NCI-H524 (cell line): Measurements from ENCODE around the gene THRSP.
"Not testable (repeated sequence)": the region's sequence is repeated elsewhere in the genome, so short reads cannot be mapped to it uniquely, and the experiment has no call there.

ENCODE experiments used
- DNase-seq, 2 experiments: peaks; one replicate each; lab custom pipeline; 2025; lab: John Stamatoyannopoulos, UW

The THRSP gene

DNA sequence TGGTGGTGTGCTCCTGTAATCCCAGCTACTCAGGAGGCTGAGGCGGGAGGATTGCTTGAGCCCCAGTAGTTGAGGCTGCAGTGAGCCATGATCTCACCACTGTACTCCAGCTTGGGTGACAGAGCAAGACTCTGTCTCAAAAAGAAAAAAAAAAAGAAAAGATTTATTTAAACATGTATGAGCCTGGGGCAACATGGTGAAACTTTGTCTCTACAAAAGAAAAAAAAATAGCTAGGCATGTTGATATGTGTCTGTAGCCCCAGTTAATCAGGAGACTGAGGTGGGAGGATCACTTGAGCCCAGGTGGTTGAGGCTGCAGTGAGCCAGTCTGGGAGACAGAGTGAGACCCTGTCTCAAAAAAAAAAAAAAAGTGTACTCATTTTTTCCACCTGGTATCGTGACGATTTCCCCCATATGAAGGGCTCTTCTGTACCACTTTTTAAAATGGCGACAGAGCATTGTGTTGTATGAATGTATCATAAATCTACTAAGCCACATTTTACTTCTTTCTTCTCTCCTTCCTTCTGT is 24.2 kb upstream of the THRSP start:
- no peak for DNase-seq

DNA sequence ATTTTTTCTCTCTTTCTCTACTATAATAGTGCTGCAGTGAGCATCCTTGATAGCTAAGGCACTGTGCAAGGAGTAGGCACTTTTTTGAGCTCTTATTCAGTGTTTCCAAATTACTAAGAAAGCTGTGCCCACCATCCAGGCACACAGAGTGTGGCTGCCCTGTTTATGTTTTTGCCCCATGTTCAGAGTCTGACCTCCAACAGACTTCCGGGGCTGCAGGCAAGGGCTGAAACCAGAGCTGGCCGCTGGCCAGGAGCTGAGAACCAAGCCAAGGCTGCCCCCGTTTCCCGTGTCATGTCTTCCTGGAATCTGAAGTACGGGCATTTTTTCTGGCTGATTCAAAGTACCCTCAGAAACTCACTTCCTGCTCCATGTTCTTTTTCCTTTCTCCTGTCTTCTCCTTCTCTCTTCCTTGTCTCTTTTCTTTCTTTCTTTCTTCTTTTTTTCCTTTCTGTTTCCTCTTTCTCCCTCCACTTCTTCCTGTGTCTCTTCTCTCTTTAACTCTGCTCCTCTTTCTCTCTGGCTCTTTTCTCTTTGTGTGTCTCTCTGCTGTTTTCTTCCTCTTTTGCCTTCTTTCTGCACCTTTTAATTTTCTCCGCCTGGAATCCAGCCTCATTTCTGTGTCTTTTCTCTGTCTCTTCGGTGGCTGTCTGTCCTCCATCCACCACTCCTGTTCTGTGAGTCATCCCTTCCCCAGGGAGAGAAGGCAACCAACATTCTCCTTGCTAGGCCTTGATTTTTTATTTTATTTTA is 23.6 kb upstream of the THRSP start:
- peak; percentile 8 to 40 for DNase-seq

DNA sequence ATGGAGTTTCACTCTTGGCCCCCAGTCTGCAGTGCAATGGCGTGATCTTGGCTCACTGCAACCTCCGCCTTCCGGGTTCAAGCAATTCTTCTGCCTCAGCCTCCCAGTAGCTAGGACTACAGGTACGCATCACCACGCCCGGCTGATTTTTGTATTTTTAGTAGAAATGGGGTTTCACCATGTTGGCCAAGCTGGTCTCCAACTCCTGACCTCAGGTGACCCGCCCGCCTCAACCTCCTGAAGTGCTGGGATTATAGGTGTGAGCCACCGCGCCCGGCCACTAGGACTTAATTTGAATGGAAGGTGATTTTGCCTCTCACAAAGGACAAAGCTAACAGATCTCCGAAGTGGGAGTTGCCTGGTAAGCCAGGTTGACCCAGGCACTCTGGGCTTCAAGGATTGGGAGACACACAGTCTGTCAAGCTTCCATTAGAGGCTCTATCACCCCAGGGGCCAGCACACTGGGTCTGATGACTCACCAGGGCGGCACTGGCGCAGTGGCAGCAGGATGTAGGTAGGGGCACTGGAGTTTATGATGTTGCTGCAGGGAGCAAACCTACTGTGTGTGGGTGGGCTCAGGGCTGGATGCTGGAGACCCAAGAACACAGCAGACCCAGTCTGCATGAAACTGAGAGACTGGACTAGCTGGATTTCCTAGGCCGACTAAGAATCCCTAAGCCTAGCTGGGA is 22.8 kb upstream of the THRSP start:
- DNase-seq, result no peak

DNA sequence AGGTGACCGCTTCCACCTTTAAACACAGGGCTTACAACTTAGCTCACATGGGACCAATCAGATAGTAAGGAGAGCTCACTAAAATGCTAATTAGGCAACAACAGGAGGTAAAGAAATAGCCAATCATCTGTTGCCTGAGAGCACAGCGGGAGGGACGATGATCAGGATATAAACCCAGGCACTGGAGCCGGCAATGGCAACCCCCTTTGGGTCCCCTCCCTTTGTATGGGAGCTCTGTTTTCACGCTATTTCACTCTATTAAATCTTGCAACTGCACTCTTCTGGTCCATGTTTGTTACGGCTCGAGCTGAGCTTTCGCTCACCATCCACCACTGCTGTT is 22.3 kb upstream of the THRSP start:
- not testable (repeated sequence) for DNase-seq

DNA sequence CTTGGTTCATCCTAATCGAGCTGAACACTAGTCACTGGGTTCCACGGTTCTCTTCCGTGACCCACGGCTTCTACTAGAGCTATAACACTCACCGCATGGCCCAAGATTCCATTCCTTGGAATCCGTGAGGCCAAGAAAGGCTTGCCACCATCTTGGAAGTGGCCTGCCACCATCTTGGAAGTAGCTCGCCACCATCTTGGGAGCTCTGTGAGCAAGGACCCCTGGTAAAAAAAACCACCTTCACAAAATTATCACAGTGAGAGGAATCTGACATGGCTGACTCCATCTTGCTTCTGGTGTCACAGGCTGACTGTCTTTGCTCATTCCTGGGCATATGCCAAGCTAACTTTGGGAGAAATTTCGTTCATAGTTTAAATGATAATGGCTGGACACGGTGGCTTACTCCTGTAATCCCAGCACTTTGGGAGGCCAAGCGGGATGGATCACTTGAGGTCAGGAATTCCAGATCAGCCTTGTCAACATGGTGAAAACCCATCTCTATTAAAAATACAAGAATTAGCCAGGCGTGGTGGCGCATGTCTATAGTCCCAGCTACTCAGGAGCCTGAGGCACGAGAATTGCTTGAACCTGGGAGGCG is 21.7 kb upstream of the THRSP start:
- DNase-seq, result no peak

DNA sequence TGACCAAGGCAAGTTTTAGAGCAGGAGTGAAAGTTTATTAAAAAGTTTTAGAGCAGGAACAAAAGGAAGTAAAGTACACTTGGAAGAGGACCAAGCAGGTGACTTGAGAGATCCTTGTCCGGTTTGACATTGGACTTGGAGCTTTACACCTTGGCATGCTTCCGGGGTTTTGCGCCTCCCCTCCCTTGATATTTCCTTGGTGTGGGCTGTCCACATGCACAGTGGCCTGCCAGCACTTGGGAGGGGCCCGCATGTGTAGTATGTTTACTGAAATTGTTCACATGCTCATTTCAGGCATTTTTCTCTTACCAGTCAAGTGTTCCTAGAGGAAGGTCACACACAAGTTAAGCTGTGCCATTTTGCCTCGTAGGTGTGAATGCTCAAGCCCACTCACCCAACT is 19.0 kb upstream of the THRSP start:
- DNase-seq, result no peak

DNA sequence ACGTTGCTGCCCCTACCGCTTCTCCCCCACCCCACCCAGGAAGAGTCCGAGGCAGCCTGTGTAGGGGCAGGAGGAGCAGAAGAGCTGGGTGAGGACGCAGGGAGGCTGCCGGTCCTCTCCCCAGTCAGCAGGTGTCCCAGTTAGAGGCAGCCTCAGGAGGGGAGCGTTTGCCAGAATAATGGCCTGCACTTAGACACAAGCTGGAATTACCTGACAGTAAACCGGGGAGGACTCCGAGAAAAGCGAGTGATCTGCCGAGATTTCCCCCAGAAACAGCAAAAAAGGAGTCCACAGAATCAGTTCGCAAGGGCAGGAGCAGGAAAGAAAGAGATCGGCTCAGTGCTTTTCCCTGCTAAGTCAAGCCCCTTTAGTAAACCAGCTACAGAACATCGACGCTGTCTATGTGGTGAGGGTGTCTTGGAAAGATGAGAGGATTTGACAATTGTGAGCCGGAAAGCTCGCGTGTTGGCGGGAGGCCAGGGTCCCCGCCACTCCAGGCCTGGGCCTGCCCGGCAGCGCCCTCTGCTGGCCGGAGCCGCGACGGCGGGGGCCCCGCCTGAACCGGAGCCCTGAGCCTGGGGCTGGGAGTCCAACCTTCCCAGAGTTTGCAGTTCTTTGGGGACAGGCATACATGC is 17.7 kb upstream of the THRSP start:
- DNase-seq, result peak; percentile 57 to 85

DNA sequence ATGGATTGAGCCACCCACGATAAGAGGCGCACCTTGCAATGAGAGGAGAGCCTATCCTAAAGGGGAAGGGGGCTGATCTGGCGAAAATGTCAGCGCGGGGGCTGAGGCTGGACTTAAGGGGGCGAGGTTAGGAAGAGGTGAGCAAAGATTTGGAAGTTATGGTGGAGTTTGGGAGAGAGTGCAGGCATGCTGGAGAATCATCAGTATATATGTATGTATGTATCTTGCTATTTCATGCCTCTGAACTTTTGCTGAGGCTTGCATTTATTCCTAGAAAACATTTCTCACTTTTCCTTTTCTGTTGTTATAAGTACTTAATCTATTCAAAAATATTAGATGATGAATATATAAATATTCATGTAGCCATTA is 17.2 kb upstream of the THRSP start:
- no peak for DNase-seq

DNA sequence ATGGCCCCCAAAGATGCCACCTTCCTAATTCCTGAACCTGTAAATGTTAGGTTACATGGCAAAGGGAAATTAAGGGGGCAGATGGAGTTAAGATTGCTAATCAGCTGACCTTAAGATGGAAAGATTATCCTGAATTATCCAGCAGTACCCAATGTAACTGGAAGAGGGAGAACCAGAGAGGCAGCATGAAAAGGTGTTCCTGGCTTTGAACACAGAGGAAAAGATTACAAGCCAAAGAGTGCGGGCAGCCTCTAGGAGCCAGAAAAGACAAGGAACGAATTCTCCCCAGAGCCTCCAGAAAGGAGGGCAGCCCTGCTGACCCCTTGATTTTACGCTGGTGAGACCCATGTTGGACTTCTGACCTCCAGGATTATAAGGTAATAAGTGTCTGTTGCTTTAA is 15.1 kb upstream of the THRSP start:
- peak; percentile 32 to 84 for DNase-seq

DNA sequence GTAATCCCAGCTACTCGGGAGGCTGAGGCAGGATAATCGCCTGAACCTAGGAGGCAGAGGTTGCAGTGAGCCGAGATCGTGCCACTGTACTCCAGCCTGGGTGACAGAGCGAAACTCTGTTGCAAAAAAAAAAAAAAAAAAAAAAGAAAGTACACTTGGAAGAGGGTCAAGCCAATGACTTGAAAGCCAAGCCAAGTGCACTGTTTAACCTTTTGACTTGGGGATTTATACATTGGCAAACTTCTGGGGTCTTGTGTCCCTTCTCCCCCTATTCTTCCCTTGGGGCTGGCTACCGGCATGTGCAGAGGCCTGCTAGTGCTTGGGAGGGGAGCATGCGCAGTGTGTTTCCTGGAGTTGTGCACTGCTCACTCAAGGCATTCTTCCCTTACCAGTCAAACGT is 14.3 kb upstream of the THRSP start:
- DNase-seq, result no peak

DNA sequence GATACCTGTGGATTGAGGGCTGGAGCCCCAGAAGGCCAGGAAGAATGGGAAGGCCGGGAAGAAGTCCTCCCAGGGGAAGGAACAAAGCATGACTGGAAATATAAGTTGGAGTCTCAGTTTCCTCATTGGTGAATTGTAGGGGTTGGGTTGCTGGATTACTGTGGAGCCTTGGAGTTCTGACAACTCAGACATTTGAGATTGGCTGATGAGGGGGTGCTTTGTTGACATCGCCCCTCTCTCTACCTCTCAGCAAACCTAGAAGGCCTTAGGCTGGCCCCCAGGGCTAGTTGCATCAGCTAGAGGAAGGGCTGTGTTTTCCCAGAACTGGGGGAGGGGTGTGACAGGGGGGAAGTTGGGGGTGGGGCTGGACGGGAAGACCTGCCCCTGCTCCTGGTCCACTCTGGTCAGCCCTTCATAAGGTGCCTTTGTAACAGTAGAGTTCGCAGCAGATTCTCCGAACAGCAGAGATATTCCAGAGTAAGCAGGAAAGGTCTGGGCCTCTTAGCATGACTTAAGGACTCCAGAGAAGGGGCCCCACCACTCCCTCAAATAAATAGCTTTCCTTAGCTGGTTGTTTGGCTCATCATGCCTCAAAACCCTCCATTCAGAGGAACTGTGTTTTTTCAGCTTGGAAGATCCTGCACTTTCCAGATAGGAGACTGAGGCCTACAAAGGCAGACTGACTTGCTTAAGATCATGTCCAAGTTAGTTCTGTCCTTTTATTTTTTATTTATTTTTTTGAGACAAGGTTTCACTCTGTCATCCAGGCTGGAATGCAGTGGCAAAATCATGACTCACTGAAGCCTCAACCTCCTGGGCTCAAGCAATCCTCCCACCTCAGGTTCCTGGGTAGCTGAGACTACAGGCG is 12.5 kb upstream of the THRSP start:
- DNase-seq, result no peak

DNA sequence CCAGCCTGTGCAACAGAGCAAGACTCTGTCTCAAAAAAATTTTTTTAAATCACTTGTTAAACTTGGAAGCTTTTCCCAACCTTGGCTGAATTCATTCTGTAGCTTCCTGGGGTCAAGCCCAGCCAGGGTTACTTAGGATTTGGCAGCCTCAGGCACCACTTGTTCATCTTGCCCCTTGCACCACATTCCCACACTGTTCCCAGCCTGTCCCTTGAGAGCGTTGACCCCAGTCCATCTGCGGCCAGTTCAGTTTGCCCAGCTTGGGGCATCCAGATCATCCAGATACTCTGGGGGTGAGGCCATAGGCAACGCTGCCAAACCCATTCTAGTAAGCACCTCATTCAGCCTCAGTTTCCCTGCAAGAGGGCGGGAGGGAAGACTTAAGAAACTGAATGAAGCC is 8.7 kb upstream of the THRSP start:
- DNase-seq, result no peak

DNA sequence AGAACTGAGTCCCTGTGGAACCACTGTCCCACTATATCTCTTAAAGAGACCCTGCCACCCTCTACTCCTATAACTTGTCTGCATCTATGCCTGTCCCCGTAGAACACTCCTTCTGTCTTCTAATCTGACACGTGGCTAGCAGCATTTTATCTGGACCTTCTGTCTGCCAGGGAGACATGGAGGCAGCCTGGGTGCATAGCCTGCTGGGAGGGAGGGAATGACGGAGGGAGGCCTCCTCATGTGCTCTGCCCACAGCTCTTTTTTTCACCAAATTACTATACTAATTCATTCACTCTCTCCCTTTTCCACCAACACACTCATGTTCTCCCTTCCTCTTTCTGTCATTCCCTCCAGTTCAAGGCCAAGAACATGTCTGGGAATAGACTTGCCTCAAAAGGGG is 7.6 kb upstream of the THRSP start:
- no peak for DNase-seq

DNA sequence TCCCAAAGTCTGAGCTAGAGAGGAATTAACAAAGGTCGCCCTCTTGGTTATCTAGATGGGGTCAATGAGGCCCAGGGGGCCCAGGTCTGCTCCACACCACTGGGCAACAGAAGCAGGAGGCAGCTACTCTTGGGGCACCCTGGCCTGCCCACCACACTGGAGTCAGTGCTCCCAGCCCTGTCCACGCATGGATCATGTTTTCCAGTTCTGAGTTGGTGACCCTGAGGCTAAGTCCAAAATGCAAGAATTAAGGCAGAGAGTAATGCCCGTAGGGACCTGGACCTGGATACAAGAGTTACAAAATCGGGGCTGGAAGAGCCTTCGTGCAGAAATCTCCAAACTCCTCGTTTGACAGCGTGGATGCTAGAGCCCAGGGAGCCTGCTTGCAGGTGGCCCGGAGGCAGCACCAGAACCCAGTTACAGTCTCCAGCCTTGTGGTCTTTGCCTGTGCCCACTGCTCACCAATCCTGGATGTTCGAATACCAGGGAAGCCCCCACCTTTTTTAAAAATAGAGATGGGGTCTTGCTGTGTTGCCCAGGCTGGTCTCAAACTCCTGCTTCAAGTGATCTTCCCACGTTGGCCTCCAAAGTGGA is 6.1 kb upstream of the THRSP start:
- no peak for DNase-seq

DNA sequence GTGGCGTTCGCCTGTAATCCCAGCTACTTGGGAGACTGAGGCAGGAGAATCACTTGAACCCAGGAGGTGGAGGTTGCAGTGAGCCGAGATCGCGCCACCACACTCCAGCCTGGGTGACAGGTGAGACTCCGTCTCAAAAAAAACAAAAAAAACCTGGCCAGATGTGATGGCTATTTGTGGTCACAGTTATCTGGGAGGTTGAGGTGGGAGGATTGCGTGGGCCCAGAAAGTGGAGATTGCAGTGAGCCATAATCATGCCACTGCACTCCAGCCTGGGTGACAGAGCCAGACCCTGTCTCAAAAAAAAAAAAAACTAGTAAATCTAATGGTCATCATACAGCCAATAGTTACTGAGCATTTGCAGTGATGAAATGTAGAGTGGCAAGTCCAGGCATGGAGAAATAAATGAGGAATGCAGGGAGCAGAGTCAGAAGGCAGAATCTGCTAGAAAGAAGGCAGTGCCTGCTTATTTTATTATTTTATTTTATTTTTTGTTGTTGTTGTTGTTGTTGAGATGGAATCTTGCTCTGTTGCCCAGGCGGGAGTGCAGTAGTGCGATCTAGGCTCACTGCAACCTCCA is 3.8 kb upstream of the THRSP start:
- not testable (repeated sequence) for DNase-seq

DNA sequence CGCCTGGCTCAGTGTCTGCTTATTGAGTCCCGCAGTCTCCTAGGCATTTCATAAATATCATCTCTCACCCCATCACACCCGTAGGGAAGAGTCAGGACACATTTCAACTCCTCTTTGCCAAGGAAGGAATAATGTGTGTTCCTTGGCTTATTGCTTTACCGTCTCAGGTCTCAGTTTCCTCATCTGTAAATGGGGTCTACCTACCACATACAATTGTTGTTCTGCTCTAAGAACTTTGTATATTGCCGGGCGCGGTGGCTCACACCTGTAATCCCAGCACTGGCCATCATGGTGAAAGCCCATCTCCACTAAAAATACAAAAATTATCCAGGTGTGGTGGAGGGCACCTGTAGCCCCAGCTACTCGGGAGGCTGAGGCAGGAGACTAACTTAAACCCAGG is 3.1 kb upstream of the THRSP start:
- no peak for DNase-seq

DNA sequence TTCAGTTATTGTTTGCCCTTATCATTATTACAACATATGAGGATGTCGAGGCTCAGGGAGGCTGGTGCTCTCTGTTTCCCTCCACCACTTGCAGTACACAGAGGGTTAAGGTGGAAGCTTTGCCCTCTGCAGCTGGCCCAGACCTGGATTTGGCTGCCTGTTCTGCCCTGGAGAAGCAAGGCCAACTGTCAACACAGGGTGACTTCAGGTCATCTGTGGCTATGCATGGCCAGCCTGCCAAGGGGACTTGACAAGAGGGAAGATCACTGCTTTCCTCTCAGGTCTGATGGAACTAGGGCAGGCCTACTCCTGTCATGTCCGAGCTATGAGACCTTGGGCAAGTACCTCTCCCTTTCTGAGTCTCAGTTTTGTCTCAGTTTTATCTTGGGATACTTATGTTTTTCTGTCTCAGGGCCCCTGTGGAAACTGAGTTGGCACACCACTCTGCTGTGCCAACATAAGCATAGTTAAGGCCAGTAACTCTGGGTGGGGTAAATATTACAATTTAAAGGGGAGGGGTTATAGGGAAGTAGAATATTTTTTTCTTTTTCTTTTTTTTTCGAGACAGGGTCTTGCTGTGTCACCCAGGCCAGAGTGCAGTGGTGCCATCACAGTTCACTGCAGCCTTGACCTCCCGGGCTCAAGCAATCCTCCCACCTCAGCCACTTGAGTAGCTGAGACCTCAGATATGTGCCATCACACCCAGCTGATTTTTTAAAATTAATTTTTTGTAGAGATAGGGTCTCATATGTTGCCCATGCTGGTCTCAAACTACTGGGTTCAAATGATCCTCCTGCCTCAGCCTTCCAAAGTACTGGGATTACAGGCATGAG is 2.4 kb upstream of the THRSP start:
- no peak for DNase-seq

DNA sequence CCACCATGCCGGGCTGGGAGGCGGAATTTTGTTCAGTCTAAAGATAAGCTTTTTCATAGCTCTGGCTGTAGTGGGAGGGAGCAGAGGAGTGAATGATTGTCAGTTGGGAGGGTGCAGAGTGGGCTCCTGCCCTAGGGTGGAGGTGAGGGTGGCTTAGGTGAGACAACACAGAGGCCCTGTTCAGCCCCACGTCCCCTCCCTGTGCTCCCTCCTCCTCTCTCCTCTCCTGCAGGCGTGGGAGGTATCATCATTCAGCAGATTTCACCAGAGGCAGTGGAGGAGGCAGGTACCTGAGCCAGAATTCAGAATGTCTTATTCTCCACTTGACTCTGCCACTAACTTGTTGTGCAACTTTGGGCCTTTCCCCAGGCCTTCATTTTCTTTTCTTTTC is 1.7 kb upstream of the THRSP start:
- DNase-seq, result no peak

DNA sequence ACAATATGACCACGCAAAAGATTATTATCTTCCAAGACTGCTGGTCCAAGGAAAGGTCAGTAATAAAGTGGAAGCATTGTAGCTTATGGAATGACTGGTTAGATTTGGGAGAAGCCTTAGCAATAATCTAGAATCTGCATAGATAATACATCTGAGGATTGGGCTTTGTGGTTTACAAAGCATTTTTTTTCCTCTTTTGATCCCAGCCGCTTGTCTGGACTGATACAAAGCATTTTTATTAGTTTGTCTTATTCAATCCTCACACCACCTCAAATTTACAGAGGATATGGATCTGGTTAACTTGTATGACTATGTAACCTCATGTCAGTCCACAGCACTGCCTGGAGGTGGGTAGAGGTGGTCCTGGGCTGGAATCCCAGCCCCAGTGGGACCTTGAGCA is 990 bp upstream of the THRSP start:
- no peak for DNase-seq

DNA sequence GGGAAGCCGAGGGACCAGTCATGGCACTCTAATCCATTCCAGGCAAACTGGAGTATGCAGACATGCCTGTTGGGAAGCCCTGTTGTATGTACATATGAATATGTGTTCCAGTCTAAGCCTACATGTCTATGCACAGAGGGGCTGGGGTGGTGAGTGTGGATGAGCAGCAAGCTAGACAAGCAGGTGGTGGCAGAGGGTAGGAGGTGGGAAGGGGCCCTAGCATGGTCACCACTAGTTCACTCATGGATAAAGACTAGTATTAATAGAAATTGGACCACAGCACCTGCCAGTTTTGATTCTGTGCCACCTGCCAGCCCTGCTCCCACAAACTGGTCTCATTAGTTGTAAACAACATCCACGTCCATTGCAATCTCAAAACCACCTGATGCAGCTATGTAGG is 1.5 kb downstream of the THRSP start:
- DNase-seq, result no peak
